Sciatic nerve (tissue), 2 donors: ENCODE results near the gene FDXACB1. TPM values are rescaled to one million over a fixed set of nuclear protein-coding genes. Genes with fewer than 3 reads are reported as not detected.
"Not testable (repeated sequence)": the region's sequence is repeated elsewhere in the genome, so short reads cannot be mapped to it uniquely, and the experiment has no call there.

ENCODE experiments used
- ATAC-seq: fragments of 200-7000 bp; cut with Tn5 transposase; one replicate; pipeline ENCODE4 v1.9.1; 2020; ENCODE audit warnings: mild to moderate bottlenecking, moderate library complexity
- DNase-seq: peaks from one replicate; pipeline ENCODE4 v3.0.0-alpha.2; 2020; ENCODE audit warnings: low spot score
- intact Hi-C: fragments of 100-400 bp; cut with DNase I; formaldehyde crosslinking; loops from one replicate; pipeline ENCODE4 v1.14.2; 2022
- total RNA-seq: library from RNA; stranded (reverse); fragmentation: NEBNext Ultra II Directional; extraction: Animal tissue kit (Norgen Biotek cat#: 25700); gene quantifications from one replicate; pipeline ENCODE4 v1.2.1, GENCODE V29; 2021
- donor health status: DM: no; HTN: no; CAD: no.
- donor health status: DM: no; HTN: no; CAD: no.

Gene FDXACB1
- total RNA-seq, 1 donor from 2014 or later: 1.7 TPM

DNA sequence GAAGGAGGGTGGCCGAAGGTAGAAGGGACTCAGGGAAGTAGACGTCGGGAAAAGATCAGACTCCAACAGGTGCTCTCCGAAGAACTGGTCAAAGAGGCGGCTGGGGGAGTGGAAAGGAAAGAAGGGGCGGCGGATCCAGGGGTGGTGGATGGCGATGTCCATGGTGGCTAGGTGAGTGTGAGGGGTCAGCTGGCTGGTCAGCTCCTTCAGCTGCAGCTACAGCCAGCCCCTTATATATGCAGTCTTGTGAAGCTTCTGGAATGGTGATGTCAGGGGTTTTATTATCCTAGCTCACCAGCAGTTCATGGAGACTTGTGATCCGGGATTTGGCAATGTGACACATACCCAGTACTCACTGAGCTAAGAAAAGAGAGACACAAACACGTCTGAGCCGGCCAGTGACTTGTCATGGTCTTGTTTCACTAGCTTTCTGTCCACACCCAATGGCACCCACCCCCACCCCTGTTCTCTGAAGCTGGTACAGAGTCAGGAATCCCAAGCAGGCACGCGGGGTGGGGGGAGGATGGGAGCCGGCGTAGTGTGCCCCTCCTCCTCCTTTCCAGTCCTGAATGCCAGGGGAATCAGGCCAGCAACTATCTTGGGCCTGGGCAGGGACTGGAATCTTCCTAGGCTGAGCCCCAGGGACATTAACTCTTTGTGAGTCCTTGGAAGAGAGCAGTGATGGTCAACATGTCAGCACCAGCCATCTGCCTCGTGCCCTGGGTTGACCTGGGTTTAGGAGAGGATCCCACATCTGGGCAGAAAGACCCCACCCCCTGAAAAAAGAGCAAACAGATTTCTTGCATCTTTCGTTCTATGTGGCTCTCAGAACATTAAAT is 32.8 kb upstream of the FDXACB1 start, which contains the start of gene CRYAB:
Gene CRYAB, minus strand, starts transcription at position 208 of the 839 bp plus-strand sequence. Its CDS starts 46 bp downstream, at position 162.
- DNase-seq: peak; percentile 90
- peak; percentile 82 for ATAC-seq
- intact Hi-C loops: no loop called here

DNA sequence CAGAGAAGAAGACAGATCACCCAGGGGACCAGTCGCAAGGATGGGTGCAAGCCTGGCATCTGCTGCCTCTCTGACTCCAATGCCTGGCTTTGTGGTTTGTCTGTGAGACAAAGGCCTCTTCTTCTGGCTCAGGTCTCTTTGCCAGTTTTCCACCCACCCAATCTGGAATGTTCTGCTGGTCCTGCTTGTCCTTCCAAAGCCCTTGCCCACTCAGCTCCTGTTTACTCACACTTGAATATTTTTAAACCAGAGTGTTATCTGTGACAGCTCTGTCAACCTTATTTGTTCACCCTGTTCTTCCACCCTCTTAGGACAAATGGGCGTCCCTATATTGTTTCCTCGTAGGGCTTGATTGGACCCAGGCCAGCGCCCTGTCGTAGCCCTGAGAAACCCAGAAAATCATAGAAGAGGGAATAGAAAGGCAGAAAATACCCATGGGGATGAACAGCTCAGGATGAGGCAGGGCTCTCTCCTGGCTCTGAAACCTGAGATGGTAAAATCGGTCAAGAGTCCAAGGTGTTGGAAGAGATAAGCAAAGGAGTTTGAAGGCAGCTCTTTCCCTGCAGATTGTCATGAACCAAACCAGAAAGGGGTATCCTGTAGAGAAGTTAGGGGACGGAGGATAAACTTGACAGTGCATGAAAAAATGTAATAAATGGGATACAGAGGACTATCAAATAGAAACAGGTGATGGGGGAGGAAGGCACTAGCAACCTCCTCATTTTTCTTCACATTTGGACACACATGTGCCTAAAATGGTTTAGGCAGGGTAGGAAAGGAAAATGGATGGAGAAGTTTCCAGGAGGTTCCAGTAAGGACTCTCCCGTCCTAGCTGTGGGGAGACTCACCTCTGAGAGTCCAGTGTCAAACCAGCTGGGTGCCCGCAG is 32.0 kb upstream of the FDXACB1 start:
- DNase-seq (peak; percentile 69), ATAC-seq (no peak)
- intact Hi-C loops: no loop called here

GRCh38 chr11:111909378-111909777 is 30.4 kb upstream of the FDXACB1 start:
- ATAC-seq (no peak), DNase-seq (no peak)
- intact Hi-C loops: no loop called here

DNA sequence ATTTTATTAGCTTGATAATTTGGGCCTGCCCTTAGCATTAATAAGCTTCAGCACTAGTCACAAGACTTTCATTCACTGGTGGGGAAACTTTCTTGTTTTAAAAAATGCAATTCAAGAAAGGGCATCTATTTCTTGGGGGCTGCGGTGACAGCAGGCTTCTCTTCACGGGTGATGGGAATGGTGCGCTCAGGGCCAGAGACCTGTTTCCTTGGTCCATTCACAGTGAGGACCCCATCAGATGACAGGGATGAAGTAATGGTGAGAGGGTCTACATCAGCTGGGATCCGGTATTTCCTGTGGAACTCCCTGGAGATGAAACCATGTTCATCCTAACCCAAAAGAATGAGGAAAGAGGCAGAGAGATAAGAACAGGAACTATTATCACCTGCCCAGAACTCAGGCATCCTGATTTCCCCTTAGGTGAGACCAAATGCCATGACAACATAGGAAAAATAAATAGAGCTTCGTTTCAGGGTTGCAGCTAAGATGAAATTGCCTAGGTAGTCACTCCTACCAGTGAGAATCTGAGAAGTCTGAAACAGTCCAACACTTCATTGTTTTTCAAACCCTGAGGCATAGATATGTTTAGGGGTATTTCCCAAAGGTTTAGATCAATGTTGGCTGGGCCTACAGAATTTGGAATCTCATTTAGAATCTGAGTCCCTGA is 29.8 kb upstream of the FDXACB1 start:
- ATAC-seq (no peak), DNase-seq (no peak)
- intact Hi-C loops: no loop called here

DNA sequence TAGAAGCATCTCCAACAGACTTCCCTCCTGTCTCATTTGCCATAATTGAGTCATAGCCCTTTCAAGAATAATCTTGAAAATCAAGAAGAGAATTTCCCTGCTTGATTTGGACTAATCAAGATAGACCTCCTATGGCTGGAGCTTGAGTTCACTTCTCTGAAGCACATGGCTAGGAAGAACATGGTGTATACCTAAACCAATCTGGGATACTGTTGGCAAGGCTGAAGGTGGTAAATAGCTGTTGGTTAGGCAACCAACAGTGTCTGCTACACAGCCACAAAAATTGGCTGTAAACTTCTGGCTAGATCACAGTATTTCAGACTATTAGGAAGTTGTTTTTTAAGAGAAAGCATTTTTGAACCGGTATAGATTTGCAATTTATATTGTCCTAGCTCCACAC is 27.7 kb upstream of the FDXACB1 start:
- no peak for ATAC-seq
- no peak for DNase-seq

DNA sequence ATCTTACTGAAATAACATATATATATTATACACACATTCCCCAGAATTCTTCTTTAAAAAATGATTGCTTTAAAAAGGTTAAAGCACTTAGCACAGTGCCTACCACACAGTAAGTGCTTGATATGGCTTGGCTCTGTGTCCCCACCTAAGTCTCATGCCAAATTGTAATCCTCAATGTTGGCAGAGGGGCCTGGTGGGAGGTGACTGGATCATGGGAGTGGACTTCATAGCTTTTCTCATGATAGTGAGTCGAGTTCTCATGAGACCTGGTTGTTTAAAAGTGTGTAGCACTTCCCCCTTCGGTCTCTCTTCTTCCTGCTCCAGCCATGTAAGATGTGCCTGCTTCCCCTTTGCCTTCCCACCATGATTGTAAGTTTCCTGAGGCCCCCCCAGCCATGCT is 26.4 kb upstream of the FDXACB1 start:
- DNase-seq (no peak), ATAC-seq (no peak)
- intact Hi-C loops: no loop called here

More for the DNA sequence above, 27.7 kb upstream of the FDXACB1 start:
- intact Hi-C loops: no loop called here

DNA sequence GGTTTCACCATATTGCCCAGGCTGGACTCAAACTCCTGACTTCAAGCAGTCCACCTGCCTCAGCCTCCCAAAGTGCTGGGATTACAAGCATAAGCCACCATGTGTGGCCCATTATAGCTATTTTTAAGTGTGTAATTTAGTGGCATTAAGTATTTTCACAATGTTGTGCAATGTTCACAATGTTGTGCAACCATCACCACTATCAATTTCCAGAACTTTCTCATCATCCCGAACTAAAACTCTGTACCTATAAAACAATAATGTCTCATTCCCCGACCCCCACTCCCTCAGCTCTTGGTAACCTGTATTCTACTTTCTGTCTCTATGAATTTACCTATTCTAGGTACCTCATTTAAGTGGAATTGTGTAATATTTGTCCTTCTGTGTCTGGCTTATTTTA is 7.9 kb upstream of the FDXACB1 start:
- DNase-seq (no peak), ATAC-seq (no peak)
- intact Hi-C loops: no loop called here

DNA sequence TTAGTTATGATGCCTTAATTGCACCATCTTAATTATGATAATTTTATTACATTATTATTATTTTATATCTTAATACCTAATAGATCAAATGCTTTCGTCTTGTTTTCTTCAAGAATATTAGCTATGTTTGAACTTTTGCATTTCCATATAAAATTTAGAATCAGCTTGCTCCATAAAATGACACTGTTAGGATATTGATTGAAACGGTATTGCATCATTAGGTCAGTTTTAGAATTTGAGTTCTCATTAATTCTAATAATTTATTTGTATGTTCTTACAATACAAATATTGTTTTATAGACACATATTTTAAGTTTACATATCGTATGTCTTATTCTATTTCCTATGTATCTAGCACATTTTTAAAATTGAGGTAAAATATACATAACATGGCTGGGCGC is 7.1 kb upstream of the FDXACB1 start:
- no peak for DNase-seq
- intact Hi-C loops: no loop called here
- ATAC-seq: no peak

DNA sequence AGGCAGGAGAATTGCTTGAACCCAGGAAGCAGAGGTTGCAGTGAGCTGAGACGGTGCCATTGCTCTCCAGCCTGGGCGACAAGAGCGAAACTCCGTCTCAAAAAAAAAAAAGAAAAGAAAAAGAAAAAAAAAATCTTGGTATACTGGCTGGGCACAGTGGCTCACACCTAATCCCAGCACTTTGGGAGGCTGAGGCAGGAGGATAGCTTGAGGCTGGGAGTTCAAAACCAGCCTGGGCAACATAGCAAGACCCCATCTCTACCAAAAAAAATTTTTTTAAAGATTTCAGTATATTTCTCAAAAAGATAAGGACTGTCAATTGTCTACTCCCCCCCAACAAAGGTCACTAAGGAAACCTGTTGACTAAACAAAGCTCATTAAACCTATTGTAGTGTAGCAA is 6.1 kb upstream of the FDXACB1 start:
- DNase-seq, ATAC-seq, intact Hi-C loops: not testable (repeated sequence)

GRCh38 chr11:111882202-111882601 is 3.2 kb upstream of the FDXACB1 start:
- ATAC-seq (no peak), DNase-seq (no peak)
- intact Hi-C loops: no loop called here

GRCh38 chr11:111879637-111879960 is 634 bp upstream of the FDXACB1 start:
- intact Hi-C loops: loop anchor here (5.0 kb wide), 1 partner anchor 103 kb away; no protein-coding TSS in a partner anchor
- DNase-seq (no peak), ATAC-seq (peak; percentile 9)

DNA sequence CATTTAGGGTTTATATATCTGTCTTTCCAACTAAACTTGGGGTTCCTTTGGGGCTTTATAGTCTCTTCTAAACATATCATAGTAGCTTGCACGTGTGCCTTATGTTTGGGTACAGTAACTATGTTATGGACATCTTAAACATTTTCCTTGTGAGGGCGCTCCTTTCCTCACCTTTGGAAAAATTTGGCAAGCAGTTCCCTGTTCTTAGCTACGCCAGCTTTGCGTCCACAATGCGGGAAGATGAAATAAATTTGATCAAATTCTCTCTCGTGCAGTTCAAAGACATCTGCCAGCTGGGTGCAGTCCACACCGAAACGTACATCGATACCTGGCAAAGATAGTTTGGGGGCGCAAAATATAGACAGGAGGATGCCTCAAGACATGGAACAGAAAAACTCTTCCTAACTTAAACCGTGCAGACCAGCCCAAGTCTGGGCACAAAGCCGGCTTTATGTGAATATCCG is 548 bp downstream of the FDXACB1 start:
- no peak for DNase-seq
- intact Hi-C loops: loop anchor here (5.0 kb wide), 1 partner anchor 104 kb away; no protein-coding TSS in a partner anchor
- no peak for ATAC-seq

GRCh38 chr11:111871693-111872161 is 7.2 kb downstream of the FDXACB1 start:
- intact Hi-C loops: no loop called here
- DNase-seq (no peak), ATAC-seq (no peak)

DNA sequence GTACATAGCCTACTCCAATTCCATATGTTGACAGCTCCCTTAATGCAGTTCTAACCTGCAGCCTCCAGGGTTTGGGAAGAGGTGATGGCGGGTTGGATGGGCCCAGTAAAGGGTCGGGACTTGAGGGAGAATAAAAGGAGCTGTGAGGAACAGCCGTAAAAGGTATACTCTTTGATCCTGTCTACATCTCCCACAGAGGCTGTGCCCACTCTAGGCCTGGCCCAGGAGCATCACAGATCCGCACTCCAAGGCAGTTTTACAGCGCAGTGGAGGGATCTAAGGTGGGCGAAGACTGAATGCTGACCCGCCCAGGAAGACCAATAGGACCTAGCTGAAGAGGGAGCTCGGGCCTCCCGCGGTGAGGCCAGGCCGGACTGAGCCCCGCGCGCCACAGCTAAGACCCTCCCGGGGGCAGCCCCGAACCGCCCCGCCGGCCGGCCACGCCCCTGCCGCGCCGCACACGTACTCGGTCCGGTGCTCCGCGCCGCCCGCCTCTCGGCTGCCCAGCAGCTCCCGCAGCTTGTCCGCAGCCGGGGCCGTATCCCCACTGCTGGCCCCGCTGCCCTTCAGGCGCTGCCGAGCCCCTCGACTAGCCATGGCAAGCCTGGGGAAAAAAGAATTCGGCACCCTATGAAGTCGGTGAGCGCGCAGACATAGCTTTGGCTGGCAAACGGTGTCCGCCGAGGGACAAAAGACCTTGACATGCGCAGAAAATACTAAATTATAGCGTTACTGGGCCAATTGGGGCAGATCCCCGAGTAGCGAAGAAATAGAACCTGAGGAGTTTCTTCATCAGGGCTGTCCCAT is 7.9 kb downstream of the FDXACB1 start, which contains the start of gene ALG9:
Gene ALG9, minus strand, starts transcription at position 696 of the 807 bp plus-strand sequence. Its CDS starts 99 bp downstream, at position 597.
- intact Hi-C loops: no loop called here
- DNase-seq: peak; percentile 95
- peak; percentile 90 for ATAC-seq

- ATAC-seq (no peak), DNase-seq (no peak)
- intact Hi-C loops: no loop called here
These were observed 8.5 kb downstream of the FDXACB1 start for GRCh38 chr11:111870522-111870885.

GRCh38 chr11:111870113-111870512 is 8.9 kb downstream of the FDXACB1 start:
- intact Hi-C loops: no loop called here
- ATAC-seq (no peak), DNase-seq (no peak)

DNA sequence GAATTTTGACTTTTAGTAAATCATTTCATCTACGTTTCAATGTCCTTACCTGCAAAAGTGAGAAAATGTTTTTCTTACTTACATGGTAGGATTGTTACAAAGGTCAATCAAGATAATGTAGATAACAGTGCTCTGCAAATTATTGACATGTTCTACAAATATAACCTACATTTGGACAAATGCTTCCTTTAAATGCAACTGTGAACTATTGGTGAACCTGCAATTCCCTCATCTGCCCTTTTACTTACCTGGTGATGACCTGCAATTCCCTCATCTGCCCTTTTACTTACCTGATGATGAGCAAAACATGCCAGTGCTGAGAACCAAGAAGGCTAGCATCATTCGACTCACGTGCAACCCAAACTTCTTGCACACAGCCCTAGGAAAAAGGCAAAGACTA is 18.7 kb downstream of the FDXACB1 start:
- intact Hi-C loops: no loop called here
- DNase-seq: no peak
- no peak for ATAC-seq

GRCh38 chr11:111855506-111855905 is 23.5 kb downstream of the FDXACB1 start:
- intact Hi-C loops: no loop called here
- ATAC-seq: no peak

More at GRCh38 chr11:111855506-111855905, 23.5 kb downstream of the FDXACB1 start:
- DNase-seq: no peak
